Astrocyte of the cerebellum (primary cell): ENCODE results near the gene GARS1.
A peak's percentile ranks its signal among the peaks of the same experiment; 100 is the strongest.

Experiments
- DNase-seq: peaks from one replicate; pipeline ENCODE4 v3.0.0-alpha.2; 2011; ENCODE audit warnings: low read depth
- H3K4me3 ChIP-seq: 2 replicates; pipeline ENCODE4 v1.5.1; 2011; ENCODE audit warnings: mild to moderate bottlenecking, low read depth, low read length, moderate library complexity
- CTCF ChIP-seq: IDR thresholded peaks from 2 replicates; pipeline ENCODE4 v1.5.1; 2012; ENCODE audit warnings: low read length, low read depth, moderate library complexity, mild to moderate bottlenecking; ENCODE audit errors: missing control alignments
- in situ Hi-C: cut with HindIII; loops from 2 replicates; pipeline ENCODE4 v1.10.0; 2017; ENCODE audit warnings: low sequenced_read_pairs

Gene GARS1

GRCh38 chr7:30667172-30667571 is 72.5 kb downstream of the GARS1 start:
- in situ Hi-C loops = no loop called here
- no peak overlapping the region for H3K4me3 ChIP-seq
- no peak for TF ChIP-seq CTCF
- no peak for DNase-seq

- in situ Hi-C loops = no loop called here
- H3K4me3 ChIP-seq = no peak overlapping the region
- no peak for DNase-seq
- no peak for TF ChIP-seq CTCF
Measured at GRCh38 chr7:30668102-30668501, 73.4 kb downstream of the GARS1 start.

GRCh38 chr7:30671793-30672465 is 77.3 kb downstream of the GARS1 start:
- no peak overlapping the region for H3K4me3 ChIP-seq
- peak; percentile 72 for DNase-seq
- in situ Hi-C loops = no loop called here
- no peak for TF ChIP-seq CTCF

- H3K4me3 ChIP-seq = no peak overlapping the region
- no peak for DNase-seq
- in situ Hi-C loops = no loop called here
- no peak for TF ChIP-seq CTCF
Measured at GRCh38 chr7:30674420-30674819, 79.7 kb downstream of the GARS1 start.

GRCh38 chr7:30674876-30675275 is 80.2 kb downstream of the GARS1 start:
- DNase-seq = no peak
- in situ Hi-C loops = no loop called here
- H3K4me3 ChIP-seq = no peak overlapping the region
- no peak for TF ChIP-seq CTCF

GRCh38 chr7:30678805-30679204 is 84.1 kb downstream of the GARS1 start:
- DNase-seq = no peak
- TF ChIP-seq CTCF = no peak
- no peak overlapping the region for H3K4me3 ChIP-seq
- in situ Hi-C loops = no loop called here
